WTC11 (cell line): Measurements from ENCODE around the gene MYOM1. TPM values are rescaled to one million over a fixed set of nuclear protein-coding genes. Genes with fewer than 3 reads are reported as not detected.

ENCODE experiments used
- ATAC-seq: fragments of 200-7000 bp; cut with Tn5 transposase; 2 replicates; pipeline ENCODE4 v1.10.0; 2021; ENCODE audit warnings: mild to moderate bottlenecking, moderate library complexity
- CTCF ChIA-PET: fragments of 300-600 bp; sonication (Branson Sonifier 250); formaldehyde crosslinking; loops from one replicate; lab custom pipeline; 2021; ENCODE audit warnings: antibody characterized with exemption; lab: Charles Lee
- POLR2A ChIA-PET: fragments of 350-600 bp; sonication (Branson Sonifier 250); formaldehyde crosslinking; loops from one replicate; lab custom pipeline; 2021; ENCODE audit warnings: antibody characterized with exemption; lab: Charles Lee
- DNase-seq: peaks from one replicate; pipeline ENCODE4 v3.0.0; 2021; ENCODE audit warnings: low spot score
- H3K27ac Mint-ChIP-seq: 2 replicates; pipeline ENCODE4 v1.8.0; 2021; ENCODE audit warnings: mixed read lengths
- H3K27me3 Mint-ChIP-seq: 2 replicates; pipeline ENCODE4 v1.8.0; 2021; ENCODE audit warnings: low read depth, mild to moderate bottlenecking, moderate library complexity, mixed read lengths
- H3K36me3 Mint-ChIP-seq: 2 replicates; pipeline ENCODE4 v1.8.0; 2021; ENCODE audit warnings: mixed read lengths
- H3K4me1 Mint-ChIP-seq: 2 replicates; pipeline ENCODE4 v1.8.0; 2022; ENCODE audit warnings: mixed read lengths
- H3K4me3 Mint-ChIP-seq: 2 replicates; pipeline ENCODE4 v1.8.0; 2021; ENCODE audit warnings: mild to moderate bottlenecking, moderate library complexity, mixed read lengths
- H3K9me3 Mint-ChIP-seq: 2 replicates; pipeline ENCODE4 v1.8.0; 2021; ENCODE audit warnings: mixed read lengths
- EMX1 ChIP-seq: fragments of 250-450 bp; sonication (Bioruptor Pico); IDR thresholded peaks from 2 replicates; pipeline ENCODE4 v1.8.0; 2021; ENCODE audit warnings: mild to moderate bottlenecking
- JAZF1 ChIP-seq: fragments of 250-450 bp; sonication (Bioruptor Pico); IDR thresholded peaks from 2 replicates; pipeline ENCODE4 v1.9.0; 2021; ENCODE audit warnings: moderate library complexity, mild to moderate bottlenecking, inconsistent platforms
- MXD4 ChIP-seq: fragments of 250-450 bp; sonication (Bioruptor Pico); IDR thresholded peaks from 2 replicates; pipeline ENCODE4 v1.8.0; 2021; ENCODE audit warnings: mild to moderate bottlenecking, moderate library complexity, borderline replicate concordance
- NFATC4 ChIP-seq: fragments of 250-450 bp; sonication (Bioruptor Pico); IDR thresholded peaks from 2 replicates; pipeline ENCODE4 v1.9.0; 2021; ENCODE audit warnings: mild to moderate bottlenecking
- NR1H2 ChIP-seq: sonication (generic); formaldehyde crosslinking; IDR thresholded peaks from 2 replicates; pipeline ENCODE4 v1.9.0; 2021; ENCODE audit warnings: mild to moderate bottlenecking, moderate library complexity, missing genetic modification reagents
- PRRX2 ChIP-seq: fragments of 250-450 bp; sonication (Bioruptor Pico); IDR thresholded peaks from 2 replicates; pipeline ENCODE4 v1.8.0; 2021; ENCODE audit warnings: mild to moderate bottlenecking
- RORB ChIP-seq: fragments of 250-450 bp; sonication (Bioruptor Pico); IDR thresholded peaks from 2 replicates; pipeline ENCODE4 v1.9.0; 2021; ENCODE audit warnings: mild to moderate bottlenecking
- SMAD3 ChIP-seq: sonication (generic); formaldehyde crosslinking; IDR thresholded peaks from 2 replicates; pipeline ENCODE4 v1.8.0; 2022; ENCODE audit warnings: missing genetic modification reagents, mild to moderate bottlenecking, borderline replicate concordance
- SP1 ChIP-seq: sonication (generic); formaldehyde crosslinking; conservative IDR thresholded peaks from 2 replicates; pipeline ENCODE4 v1.8.1; 2022; ENCODE audit warnings: missing genetic modification reagents
- TP53 ChIP-seq: sonication (generic); formaldehyde crosslinking; IDR thresholded peaks from 2 replicates; pipeline ENCODE4 v1.8.1; 2023; ENCODE audit warnings: mild to moderate bottlenecking, missing genetic modification reagents
- ZNF219 ChIP-seq: sonication (generic); formaldehyde crosslinking; IDR thresholded peaks from 2 replicates; pipeline ENCODE4 v1.8.0; 2023; ENCODE audit warnings: missing genetic modification reagents, mild to moderate bottlenecking, borderline replicate concordance
- ZNF396 ChIP-seq: fragments of 250-450 bp; sonication (Bioruptor Pico); IDR thresholded peaks from 2 replicates; pipeline ENCODE4 v1.8.0; 2021; ENCODE audit warnings: mild to moderate bottlenecking, moderate library complexity, borderline replicate concordance
- ZNF671 ChIP-seq: fragments of 250-450 bp; sonication (Bioruptor Pico); IDR thresholded peaks from 2 replicates; pipeline ENCODE4 v1.8.0; 2021; ENCODE audit warnings: mild to moderate bottlenecking
- total RNA-seq: library from RNA; stranded (reverse); gene quantifications from 3 replicates; pipeline ENCODE4 v1.2.3, GENCODE V29; 2021
- TF ChIP-seq, protein P1 (sequence below): sonication (generic); formaldehyde crosslinking; IDR thresholded peaks from 2 replicates; pipeline ENCODE4 v1.8.0; 2023; ENCODE audit warnings: missing genetic modification reagents, mild to moderate bottlenecking, borderline replicate concordance
- TF ChIP-seq, protein P2 (sequence below): sonication (generic); formaldehyde crosslinking; conservative IDR thresholded peaks from 2 replicates; pipeline ENCODE4 v1.8.1; 2023; ENCODE audit warnings: mild to moderate bottlenecking, low read depth, missing genetic modification reagents, moderate library complexity
- TF ChIP-seq, protein P3 (sequence below): sonication (generic); formaldehyde crosslinking; IDR thresholded peaks from 2 replicates; pipeline ENCODE4 v1.8.1; 2022; ENCODE audit warnings: low read depth, missing genetic modification reagents, borderline replicate concordance
- TF ChIP-seq, protein P4 (sequence below): sonication (generic); formaldehyde crosslinking; IDR thresholded peaks from 2 replicates; pipeline ENCODE4 v1.8.1; 2023; ENCODE audit warnings: mild to moderate bottlenecking, missing genetic modification reagents
- TF ChIP-seq, protein P5 (sequence below): fragments of 250-450 bp; sonication (Bioruptor Pico); IDR thresholded peaks from 2 replicates; pipeline ENCODE4 v1.9.0; 2021; ENCODE audit warnings: mild to moderate bottlenecking

MYOM1 gene
- total RNA-seq, 1 experiment from 2014 or later: 0.35 TPM

DNA sequence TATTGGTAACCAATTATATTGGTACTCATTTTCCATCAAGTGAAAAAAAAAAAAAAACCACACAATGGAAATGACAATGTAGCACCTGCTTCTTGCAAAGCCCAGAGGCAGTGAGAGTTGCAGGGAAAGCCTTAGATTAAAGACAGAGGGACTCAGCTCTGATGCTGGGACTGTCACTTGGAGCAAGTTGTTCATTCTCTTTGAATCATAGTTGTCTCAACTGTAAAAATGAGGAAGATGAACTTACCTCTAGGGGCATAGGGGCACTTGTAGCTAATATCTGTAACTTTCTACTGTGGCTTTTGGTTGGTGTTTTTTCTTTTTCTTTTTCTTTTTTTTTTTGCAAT, 125.5 kb downstream of the MYOM1 start:
- TF ChIP-seq, protein P1, sequence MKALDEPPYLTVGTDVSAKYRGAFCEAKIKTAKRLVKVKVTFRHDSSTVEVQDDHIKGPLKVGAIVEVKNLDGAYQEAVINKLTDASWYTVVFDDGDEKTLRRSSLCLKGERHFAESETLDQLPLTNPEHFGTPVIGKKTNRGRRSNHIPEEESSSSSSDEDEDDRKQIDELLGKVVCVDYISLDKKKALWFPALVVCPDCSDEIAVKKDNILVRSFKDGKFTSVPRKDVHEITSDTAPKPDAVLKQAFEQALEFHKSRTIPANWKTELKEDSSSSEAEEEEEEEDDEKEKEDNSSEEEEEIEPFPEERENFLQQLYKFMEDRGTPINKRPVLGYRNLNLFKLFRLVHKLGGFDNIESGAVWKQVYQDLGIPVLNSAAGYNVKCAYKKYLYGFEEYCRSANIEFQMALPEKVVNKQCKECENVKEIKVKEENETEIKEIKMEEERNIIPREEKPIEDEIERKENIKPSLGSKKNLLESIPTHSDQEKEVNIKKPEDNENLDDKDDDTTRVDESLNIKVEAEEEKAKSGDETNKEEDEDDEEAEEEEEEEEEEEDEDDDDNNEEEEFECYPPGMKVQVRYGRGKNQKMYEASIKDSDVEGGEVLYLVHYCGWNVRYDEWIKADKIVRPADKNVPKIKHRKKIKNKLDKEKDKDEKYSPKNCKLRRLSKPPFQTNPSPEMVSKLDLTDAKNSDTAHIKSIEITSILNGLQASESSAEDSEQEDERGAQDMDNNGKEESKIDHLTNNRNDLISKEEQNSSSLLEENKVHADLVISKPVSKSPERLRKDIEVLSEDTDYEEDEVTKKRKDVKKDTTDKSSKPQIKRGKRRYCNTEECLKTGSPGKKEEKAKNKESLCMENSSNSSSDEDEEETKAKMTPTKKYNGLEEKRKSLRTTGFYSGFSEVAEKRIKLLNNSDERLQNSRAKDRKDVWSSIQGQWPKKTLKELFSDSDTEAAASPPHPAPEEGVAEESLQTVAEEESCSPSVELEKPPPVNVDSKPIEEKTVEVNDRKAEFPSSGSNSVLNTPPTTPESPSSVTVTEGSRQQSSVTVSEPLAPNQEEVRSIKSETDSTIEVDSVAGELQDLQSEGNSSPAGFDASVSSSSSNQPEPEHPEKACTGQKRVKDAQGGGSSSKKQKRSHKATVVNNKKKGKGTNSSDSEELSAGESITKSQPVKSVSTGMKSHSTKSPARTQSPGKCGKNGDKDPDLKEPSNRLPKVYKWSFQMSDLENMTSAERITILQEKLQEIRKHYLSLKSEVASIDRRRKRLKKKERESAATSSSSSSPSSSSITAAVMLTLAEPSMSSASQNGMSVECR (CRISPR knock-in tag): no peak
- TF ChIP-seq RORB (CRISPR knock-in tag) (no peak), MXD4 (no peak), NFATC4 (CRISPR knock-in tag) (no peak), ZNF671 (no peak), TP53 (CRISPR knock-in tag) (no peak), EMX1 (CRISPR knock-in tag) (no peak), PRRX2 (CRISPR knock-in tag) (no peak), SMAD3 (no peak)
- TF ChIP-seq, protein P2, sequence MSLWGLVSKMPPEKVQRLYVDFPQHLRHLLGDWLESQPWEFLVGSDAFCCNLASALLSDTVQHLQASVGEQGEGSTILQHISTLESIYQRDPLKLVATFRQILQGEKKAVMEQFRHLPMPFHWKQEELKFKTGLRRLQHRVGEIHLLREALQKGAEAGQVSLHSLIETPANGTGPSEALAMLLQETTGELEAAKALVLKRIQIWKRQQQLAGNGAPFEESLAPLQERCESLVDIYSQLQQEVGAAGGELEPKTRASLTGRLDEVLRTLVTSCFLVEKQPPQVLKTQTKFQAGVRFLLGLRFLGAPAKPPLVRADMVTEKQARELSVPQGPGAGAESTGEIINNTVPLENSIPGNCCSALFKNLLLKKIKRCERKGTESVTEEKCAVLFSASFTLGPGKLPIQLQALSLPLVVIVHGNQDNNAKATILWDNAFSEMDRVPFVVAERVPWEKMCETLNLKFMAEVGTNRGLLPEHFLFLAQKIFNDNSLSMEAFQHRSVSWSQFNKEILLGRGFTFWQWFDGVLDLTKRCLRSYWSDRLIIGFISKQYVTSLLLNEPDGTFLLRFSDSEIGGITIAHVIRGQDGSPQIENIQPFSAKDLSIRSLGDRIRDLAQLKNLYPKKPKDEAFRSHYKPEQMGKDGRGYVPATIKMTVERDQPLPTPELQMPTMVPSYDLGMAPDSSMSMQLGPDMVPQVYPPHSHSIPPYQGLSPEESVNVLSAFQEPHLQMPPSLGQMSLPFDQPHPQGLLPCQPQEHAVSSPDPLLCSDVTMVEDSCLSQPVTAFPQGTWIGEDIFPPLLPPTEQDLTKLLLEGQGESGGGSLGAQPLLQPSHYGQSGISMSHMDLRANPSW (CRISPR knock-in tag): no peak
- TF ChIP-seq, protein P3, sequence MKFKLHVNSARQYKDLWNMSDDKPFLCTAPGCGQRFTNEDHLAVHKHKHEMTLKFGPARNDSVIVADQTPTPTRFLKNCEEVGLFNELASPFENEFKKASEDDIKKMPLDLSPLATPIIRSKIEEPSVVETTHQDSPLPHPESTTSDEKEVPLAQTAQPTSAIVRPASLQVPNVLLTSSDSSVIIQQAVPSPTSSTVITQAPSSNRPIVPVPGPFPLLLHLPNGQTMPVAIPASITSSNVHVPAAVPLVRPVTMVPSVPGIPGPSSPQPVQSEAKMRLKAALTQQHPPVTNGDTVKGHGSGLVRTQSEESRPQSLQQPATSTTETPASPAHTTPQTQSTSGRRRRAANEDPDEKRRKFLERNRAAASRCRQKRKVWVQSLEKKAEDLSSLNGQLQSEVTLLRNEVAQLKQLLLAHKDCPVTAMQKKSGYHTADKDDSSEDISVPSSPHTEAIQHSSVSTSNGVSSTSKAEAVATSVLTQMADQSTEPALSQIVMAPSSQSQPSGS (CRISPR knock-in tag): no peak
- TF ChIP-seq, protein P4, sequence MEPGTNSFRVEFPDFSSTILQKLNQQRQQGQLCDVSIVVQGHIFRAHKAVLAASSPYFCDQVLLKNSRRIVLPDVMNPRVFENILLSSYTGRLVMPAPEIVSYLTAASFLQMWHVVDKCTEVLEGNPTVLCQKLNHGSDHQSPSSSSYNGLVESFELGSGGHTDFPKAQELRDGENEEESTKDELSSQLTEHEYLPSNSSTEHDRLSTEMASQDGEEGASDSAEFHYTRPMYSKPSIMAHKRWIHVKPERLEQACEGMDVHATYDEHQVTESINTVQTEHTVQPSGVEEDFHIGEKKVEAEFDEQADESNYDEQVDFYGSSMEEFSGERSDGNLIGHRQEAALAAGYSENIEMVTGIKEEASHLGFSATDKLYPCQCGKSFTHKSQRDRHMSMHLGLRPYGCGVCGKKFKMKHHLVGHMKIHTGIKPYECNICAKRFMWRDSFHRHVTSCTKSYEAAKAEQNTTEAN (CRISPR knock-in tag): no peak
- TF ChIP-seq, all 79 proteins: peak for 0
- H3K4me1 Mint-ChIP-seq: peaks cover 13% of the 10 kb centered on the region
- no peak overlapping the region for H3K4me3 Mint-ChIP-seq
- H3K27me3 Mint-ChIP-seq: no peaks in the 10 kb centered on the region
- DNase-seq (no peak), ATAC-seq (no peak)
- ChIA-PET POLR2A (interaction anchor here (0.6 kb wide), 1 partner anchor 397 kb away, joined by 4 read pairs; no protein-coding TSS in a partner anchor), CTCF (interaction anchor here (0.6 kb wide), 1 partner anchor 88 kb away, joined by 3 read pairs; no protein-coding TSS in a partner anchor)
- H3K27ac Mint-ChIP-seq: no peak overlapping the region
- H3K36me3 Mint-ChIP-seq: no peaks in the 10 kb centered on the region
- no peaks in the 10 kb centered on the region for H3K9me3 Mint-ChIP-seq

DNA sequence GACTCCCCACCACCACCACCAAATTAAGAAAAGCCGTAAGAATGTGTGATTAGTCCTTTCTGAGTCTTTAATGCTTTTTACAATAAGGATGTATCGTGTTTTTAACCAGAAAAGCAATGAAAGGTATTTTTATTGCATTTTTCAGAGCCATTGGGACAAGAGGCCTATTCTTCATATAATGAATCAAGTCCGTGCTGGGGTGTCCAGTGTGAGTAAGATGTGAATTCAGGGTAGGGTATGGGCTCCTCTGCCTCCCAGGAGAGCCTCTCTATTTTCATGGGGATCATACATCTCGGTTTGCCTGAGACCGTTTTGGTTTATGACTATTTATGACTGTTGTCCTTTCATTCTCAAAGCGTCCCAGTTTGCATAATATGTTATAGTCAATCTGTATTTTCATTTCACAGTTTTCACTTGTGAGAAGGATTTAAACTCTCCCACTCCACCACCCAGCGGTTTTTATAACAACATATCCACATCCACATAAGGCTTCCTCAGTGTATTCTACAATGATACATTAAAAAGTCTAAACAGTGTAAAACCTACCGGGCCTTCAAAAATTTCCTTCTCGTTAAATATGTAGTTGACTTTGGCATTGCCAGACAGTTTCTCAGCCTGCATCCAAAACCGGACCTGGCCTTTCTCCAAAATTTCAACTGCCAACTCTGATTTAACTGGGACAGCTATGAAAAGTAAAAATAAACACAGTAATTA, 126.0 kb downstream of the MYOM1 start:
- peaks cover 16% of the 10 kb centered on the region for H3K4me1 Mint-ChIP-seq
- TF ChIP-seq SP1 (CRISPR knock-in tag): no peak
- TF ChIP-seq ZNF396 (CRISPR knock-in tag): no peak
- TF ChIP-seq, protein P5, sequence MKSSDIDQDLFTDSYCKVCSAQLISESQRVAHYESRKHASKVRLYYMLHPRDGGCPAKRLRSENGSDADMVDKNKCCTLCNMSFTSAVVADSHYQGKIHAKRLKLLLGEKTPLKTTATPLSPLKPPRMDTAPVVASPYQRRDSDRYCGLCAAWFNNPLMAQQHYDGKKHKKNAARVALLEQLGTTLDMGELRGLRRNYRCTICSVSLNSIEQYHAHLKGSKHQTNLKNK (CRISPR knock-in tag): no peak
- TF ChIP-seq NR1H2 (CRISPR knock-in tag): no peak
- TF ChIP-seq SMAD3: no peak
- no peak for TF ChIP-seq JAZF1 (CRISPR knock-in tag)
- TF ChIP-seq ZNF219 (CRISPR knock-in tag): no peak
- TF ChIP-seq, all 79 proteins: peak for 0
- no peaks in the 10 kb centered on the region for H3K9me3 Mint-ChIP-seq
- CTCF ChIA-PET: no interaction called here
- ATAC-seq (no peak), DNase-seq (no peak)
- no peaks in the 10 kb centered on the region for H3K27me3 Mint-ChIP-seq
- no peaks in the 10 kb centered on the region for H3K36me3 Mint-ChIP-seq
- H3K4me3 Mint-ChIP-seq: no peak overlapping the region
- no peak overlapping the region for H3K27ac Mint-ChIP-seq
- POLR2A ChIA-PET: interaction anchor here (0.6 kb wide), 1 partner anchor 397 kb away, joined by 4 read pairs; no protein-coding TSS in a partner anchor
